Measurements from ENCODE around the gene RPS2.

The RPS2 gene

DNA sequence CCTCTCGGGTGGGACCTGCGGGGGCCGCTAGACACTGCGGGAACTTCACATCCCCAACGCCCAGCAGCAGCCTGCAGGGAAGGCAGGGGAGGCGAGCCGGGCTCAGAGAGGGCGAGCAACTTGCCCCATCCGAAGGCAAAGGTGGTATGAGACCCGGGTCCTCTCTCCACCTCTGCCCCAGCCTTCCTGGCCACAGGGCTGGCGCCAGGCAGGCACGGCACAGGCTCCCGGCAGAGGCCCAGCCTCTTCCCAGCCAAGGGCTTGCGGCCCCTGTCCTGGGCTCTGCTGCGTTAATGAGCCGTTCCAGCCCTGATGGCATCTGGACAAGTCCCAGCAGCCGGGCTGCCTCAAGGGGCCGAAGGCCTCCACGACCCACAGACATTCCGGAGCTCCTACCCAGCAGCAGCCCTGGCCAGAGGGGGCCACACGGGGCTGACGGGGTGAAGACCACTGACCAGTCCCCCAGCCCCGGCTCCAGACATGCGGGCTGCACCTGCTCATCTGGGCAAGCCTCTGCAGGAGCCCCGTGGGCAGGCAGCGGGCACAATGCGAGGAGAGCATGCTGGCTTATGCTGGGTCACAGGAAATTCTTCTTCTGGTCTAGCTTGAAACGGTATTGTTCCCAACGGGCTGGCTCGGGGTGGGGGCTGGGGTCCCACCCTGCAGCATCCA, 45.2 kb downstream of the RPS2 start:
- no peak for DNase-seq (ENCODE audit: low read depth in 2 of 2)

- no peak for DNase-seq (ENCODE audit: low read depth in 2 of 2)
These were observed 46.0 kb downstream of the RPS2 start, which contains the start of gene HS3ST6 for GRCh38 chr16:1918351-1919326. TSS of gene HS3ST6 (minus strand) at chr16:1918415. CDS start at chr16:1918323, 92 bp downstream.

- DNase-seq (ENCODE audit: low read depth in 2 of 2) = no peak
These were observed 46.8 kb downstream of the RPS2 start for GRCh38 chr16:1917665-1918350.

- DNase-seq (ENCODE audit: low read depth in 2 of 2) = no peak
These were observed 47.5 kb downstream of the RPS2 start for GRCh38 chr16:1917056-1917664.

DNA sequence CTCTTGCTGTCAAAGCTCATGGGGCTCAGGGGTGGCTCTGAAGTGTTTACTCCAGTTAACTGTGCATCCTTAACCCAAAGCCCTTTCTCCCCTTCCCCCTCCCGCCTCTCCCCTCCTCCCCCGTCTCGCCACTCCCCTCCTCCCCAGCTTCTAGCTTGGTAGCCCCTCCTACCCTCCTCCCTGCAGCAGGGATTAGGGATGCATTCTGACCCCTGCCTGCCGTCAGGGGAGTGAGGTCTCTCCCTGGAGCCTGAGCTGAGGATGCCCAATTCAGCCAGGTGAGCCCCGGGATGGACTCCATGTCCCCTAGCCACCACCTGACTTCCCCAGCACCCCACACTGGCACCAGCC, 48.0 kb downstream of the RPS2 start:
- DNase-seq (ENCODE audit: low read depth in 2 of 2) = no peak

DNA sequence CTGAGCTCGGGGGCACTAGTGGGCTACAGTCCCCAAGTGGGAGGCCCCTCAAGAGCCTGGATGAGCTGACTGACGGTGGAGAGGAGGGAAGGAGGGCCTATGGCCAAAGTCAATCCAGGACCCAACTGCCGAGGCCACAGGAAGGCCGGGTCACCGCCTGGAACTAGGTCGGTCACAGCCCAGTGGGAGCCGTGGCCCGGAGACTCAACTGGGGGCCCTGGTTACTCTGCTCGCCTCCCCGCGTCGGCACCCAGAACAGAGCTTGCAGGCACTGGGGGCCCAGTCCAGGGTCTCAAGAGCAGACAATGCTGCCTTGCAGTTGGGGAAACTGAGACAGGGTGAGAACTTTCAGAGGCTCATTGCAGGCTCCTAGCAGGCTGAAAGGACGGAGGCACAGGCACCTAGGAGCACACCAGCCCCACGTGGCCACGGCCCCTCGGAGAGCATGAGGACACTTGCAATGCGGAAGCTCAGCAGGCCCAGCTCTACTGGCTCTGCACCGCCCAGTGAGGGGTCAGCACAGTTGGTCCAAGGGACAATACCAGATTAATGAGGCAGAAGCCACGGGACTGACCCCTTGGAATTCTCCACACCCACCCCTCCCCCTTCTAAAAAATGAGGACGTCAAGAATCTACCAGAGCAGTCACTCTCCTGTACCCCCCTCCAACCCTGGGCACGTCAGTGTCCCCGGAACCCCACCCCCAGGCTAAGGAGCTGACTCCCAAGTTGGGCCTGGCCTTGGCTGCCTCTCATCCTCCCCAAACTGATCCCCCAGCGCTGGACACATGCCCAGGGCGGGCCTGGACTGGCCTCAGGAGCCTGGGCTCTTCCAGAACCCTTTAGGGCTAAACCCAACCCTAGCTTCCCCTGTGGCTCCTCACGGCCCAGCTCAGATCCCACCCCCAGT, 48.6 kb downstream of the RPS2 start:
- no peak for DNase-seq (ENCODE audit: low read depth in 2 of 2)

GRCh38 chr16:1914988-1915387, 49.6 kb downstream of the RPS2 start:
- no peak for DNase-seq (ENCODE audit: low read depth in 2 of 2)

- no peak for DNase-seq (ENCODE audit: low read depth in 2 of 2)
These were observed 50.5 kb downstream of the RPS2 start for GRCh38 chr16:1914084-1914608.

GRCh38 chr16:1913327-1914083, 51.1 kb downstream of the RPS2 start:
- no peak for DNase-seq (ENCODE audit: low read depth in 2 of 2)

DNA sequence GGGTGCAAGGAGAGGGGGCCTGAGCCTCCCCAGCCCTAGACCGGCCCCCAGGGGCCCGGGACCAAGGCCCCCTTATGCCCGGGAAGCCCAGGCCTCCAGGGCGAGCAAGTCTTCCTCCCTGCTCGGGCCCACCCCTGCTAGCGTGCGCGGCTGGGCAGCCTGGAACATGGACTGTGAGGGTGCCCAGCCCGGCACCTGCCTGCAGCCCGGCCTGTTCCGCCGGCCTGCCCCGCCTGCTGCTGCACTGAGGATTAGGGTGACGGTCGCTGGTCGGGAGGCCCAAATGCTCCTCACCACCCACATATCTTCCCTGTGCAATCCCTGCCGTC, 52.4 kb downstream of the RPS2 start:
- DNase-seq (ENCODE audit: low read depth in 2 of 2) = no peak
